ENCODE results near the gene CCBE1. TPM values are rescaled to one million over a fixed set of nuclear protein-coding genes. Genes with fewer than 3 reads are reported as not detected.
A peak's percentile ranks its signal among the peaks of the same experiment; 100 is the strongest.

The CCBE1 gene
- total and polyA plus RNA-seq, 2 of the 4 experiments (the other 2 are of a cell fraction), result 64.8 to 148 TPM

- intact Hi-C loops (cut with micrococcal nuclease), result loop anchor here (10.0 kb wide), 2 partner anchors 50 to 210 kb away; no protein-coding TSS in a partner anchor
- Histone ChIP-seq H2BK120ac (ENCODE audit: low read depth, low read length) (peak overlapping the region; percentile 40; the same call in 1 of the 2 replicates), H3K9me1 (ENCODE audit: insufficient read depth, low read length) (peaks cover 14% of the 10 kb centered on the region; the same call in 1 of the 2 replicates), H4K20me1 (ENCODE audit: insufficient read depth, low read length) (0 out of 2 replicates have a peak, but pooled peaks cover 6% of the 10 kb centered on the region), H2BK15ac (ENCODE audit: low read depth, low read length) (no peak overlapping the region; the same call in 2 of the 3 replicates), H3K9ac (ENCODE audit: low read depth, low read length) (no peak overlapping the region), H3K4me2 (ENCODE audit: low read depth, low read length) (peak overlapping the region; percentile 94), H3K4me3 (ENCODE audit: insufficient read depth, low read depth, low read length) (no peak overlapping the region), H3K4me1 (ENCODE audit: control insufficient read depth, insufficient read depth, low read length) (peaks cover 22% of the 10 kb centered on the region), H3K27ac (ENCODE audit: insufficient read depth, low read length) (no peak overlapping the region), H3K79me1 (ENCODE audit: low read depth in 1 of 2, low read length in 2 of 2) (peaks cover 25 to 66% of the 10 kb centered on the region in 2 experiments), H3K23ac (ENCODE audit: low read depth, low read length) (peak overlapping the region; percentile 6; the same call in 1 of the 2 replicates), H3K14ac (replicated peaks; ENCODE audit: low read depth, low read length) (no peak overlapping the region), H3K36me3 (ENCODE audit: control insufficient read depth, insufficient read depth, low read length) (no peaks in the 10 kb centered on the region), H4K91ac (ENCODE audit: insufficient read depth, low read depth, low read length) (0 out of 2 replicates have a peak overlapping the region, but pooled peaks have one; percentile 10), H2AK5ac (ENCODE audit: low read depth, low read length) (peak overlapping the region; percentile 56), H2BK20ac (ENCODE audit: low read depth, low read length) (peak overlapping the region; percentile 14; the same call in 1 of the 2 replicates), H3K56ac (ENCODE audit: extremely low read depth, insufficient read depth, low read length) (no peak overlapping the region), H4K5ac (ENCODE audit: low read depth, low read length) (no peak overlapping the region), H4K8ac (ENCODE audit: low read depth in 2 of 2, low read length in 2 of 2) (peak overlapping the region in 1 of 2 experiments; percentile 15; a peak in 1 of 4 replicates), H2AK9ac (replicated peaks; ENCODE audit: low read depth, low read length, poor library complexity) (no peak overlapping the region), H3K9me3 (ENCODE audit: control insufficient read depth, insufficient read depth, low read length) (no peaks in the 10 kb centered on the region), H2AFZ (replicated peaks; ENCODE audit: low read length, poor library complexity) (no peak overlapping the region), H3K18ac (ENCODE audit: low read depth, low read length) (peak overlapping the region; percentile 31; the same call in 1 of the 2 replicates), H3K4ac (ENCODE audit: low read depth, low read length) (peak overlapping the region; percentile 35; the same call in 1 of the 2 replicates), H2BK5ac (ENCODE audit: low read depth, low read length, poor library complexity, severe bottlenecking) (no peak overlapping the region), H3K27me3 (ENCODE audit: control insufficient read depth, insufficient read depth, low read length) (no peaks in the 10 kb centered on the region)
- dilution Hi-C loops (cut with HindIII; ENCODE audit: low sequenced_read_pairs, unreplicated experiment), result no loop called here
- DNase-seq (no peak), ATAC-seq (ENCODE audit: low read depth) (no peak)
- ChIA-PET POLR2A (ENCODE audit: unreplicated experiment) (no interaction called here), CTCF (no interaction called here)
- WGBS, 2 experiments (ENCODE audit: extremely low coverage in 2 of 2, insufficient read length in 1 of 2), result no CpG with 5 or more reads among the region's 4 CpGs
- no TSS peak for BruUV-seq (replicated peaks)
- TF ChIP-seq POLR2A (IDR thresholded peaks at IDR 0.05; ENCODE audit: low read depth, low read length), result no peak
- no peak for TF ChIP-seq ELK1 (IDR thresholded peaks at IDR 0.05; ENCODE audit: borderline replicate concordance, low read depth, low read length)
- no peak for TF ChIP-seq RAD21 (IDR thresholded peaks at IDR 0.05; ENCODE audit: low read length)
- TF ChIP-seq RCOR1 (IDR thresholded peaks at IDR 0.05; ENCODE audit: insufficient replicate concordance, low read length), result no peak
- no peak for TF ChIP-seq SMC3 (IDR thresholded peaks at IDR 0.05; ENCODE audit: low read depth, low read length)
- TF ChIP-seq FOS (IDR thresholded peaks at IDR 0.05; ENCODE audit: low read depth, low read length), result no peak
- TF ChIP-seq MXI1 (IDR thresholded peaks at IDR 0.05; ENCODE audit: borderline replicate concordance, low read depth, low read length), result no peak
- TF ChIP-seq MAFK (IDR thresholded peaks at IDR 0.05; ENCODE audit: low read depth, low read length), result no peak
- TF ChIP-seq NFE2L2 (IDR thresholded peaks at IDR 0.05; ENCODE audit: low read depth, low read length), result no peak
- TF ChIP-seq, protein P1, sequence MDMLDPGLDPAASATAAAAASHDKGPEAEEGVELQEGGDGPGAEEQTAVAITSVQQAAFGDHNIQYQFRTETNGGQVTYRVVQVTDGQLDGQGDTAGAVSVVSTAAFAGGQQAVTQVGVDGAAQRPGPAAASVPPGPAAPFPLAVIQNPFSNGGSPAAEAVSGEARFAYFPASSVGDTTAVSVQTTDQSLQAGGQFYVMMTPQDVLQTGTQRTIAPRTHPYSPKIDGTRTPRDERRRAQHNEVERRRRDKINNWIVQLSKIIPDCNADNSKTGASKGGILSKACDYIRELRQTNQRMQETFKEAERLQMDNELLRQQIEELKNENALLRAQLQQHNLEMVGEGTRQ (IDR thresholded peaks at IDR 0.05; ENCODE audit: low read depth, low read length), result no peak
- no peak for TF ChIP-seq BHLHE40 (IDR thresholded peaks at IDR 0.05; ENCODE audit: low read depth, low read length)
- TF ChIP-seq CEBPB (IDR thresholded peaks at IDR 0.05; ENCODE audit: low read depth, low read length), result no peak
- no peak for TF ChIP-seq MAZ (IDR thresholded peaks at IDR 0.05; ENCODE audit: borderline replicate concordance, low read depth, low read length)
- TF ChIP-seq RFX5 (IDR thresholded peaks at IDR 0.05; ENCODE audit: low read depth, low read length), result no peak
- TF ChIP-seq CHD1 (IDR thresholded peaks at IDR 0.05; ENCODE audit: low read depth, low read length), result no peak
- TF ChIP-seq, protein P2, sequence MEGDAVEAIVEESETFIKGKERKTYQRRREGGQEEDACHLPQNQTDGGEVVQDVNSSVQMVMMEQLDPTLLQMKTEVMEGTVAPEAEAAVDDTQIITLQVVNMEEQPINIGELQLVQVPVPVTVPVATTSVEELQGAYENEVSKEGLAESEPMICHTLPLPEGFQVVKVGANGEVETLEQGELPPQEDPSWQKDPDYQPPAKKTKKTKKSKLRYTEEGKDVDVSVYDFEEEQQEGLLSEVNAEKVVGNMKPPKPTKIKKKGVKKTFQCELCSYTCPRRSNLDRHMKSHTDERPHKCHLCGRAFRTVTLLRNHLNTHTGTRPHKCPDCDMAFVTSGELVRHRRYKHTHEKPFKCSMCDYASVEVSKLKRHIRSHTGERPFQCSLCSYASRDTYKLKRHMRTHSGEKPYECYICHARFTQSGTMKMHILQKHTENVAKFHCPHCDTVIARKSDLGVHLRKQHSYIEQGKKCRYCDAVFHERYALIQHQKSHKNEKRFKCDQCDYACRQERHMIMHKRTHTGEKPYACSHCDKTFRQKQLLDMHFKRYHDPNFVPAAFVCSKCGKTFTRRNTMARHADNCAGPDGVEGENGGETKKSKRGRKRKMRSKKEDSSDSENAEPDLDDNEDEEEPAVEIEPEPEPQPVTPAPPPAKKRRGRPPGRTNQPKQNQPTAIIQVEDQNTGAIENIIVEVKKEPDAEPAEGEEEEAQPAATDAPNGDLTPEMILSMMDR (conservative IDR thresholded peaks at IDR 0.05; ENCODE audit: low read depth, low read length), result no peak
- in situ Hi-C loops (cut with MboI; ENCODE audit: low sequenced_read_pairs), result loop anchor here (10.0 kb wide), 2 partner anchors 60 to 230 kb away; no protein-coding TSS in a partner anchor
Measured at GRCh38 chr18:59694824-59695223, 2.4 kb downstream of the CCBE1 start.

Data from IMR-90 (cell line).